ENCODE measurements around the gene RALGAPA1. TPM values are rescaled to one million over a fixed set of nuclear protein-coding genes. Genes with fewer than 3 reads are reported as not detected.

Gene RALGAPA1
- total and polyA plus RNA-seq, 9 of the 15 experiments (the other 6 are each of a cell fraction or from before 2014, with no cell fraction given) = 2.5 to 16.3 (median 6.2) TPM

GRCh38 chr14:35797796-35798195 lies 11.3 kb downstream of the RALGAPA1 start (continued):
- no peak for TF ChIP-seq CLOCK (CRISPR knock-in tag; IDR thresholded peaks at IDR 0.05; ENCODE audit: borderline replicate concordance)
- TF ChIP-seq ZNF583 (CRISPR knock-in tag; IDR thresholded peaks at IDR 0.05) = no peak
- TF ChIP-seq E2F8 (IDR thresholded peaks at IDR 0.05; ENCODE audit: low read depth, partially characterized antibody) = no peak
- TF ChIP-seq MCM5 (IDR thresholded peaks at IDR 0.05; ENCODE audit: low read depth) = no peak
- no peak for TF ChIP-seq ZFP36 (IDR thresholded peaks at IDR 0.05; ENCODE audit: low read depth, low read length, partially characterized antibody)

GRCh38 chr14:35789651-35790050 lies 19.4 kb downstream of the RALGAPA1 start:
- no peaks in the 10 kb centered on the region for H3K4me1 ChIP-seq (replicated peaks in 1 of 2; ENCODE audit: control insufficient read depth in 2 of 2, insufficient read depth in 2 of 2, low read length in 2 of 2)
- ChIA-PET CTCF (ENCODE audit: low intra/inter-chr PET ratio) (no interaction called here), POLR2A (no interaction called here)
- H3K79me2 ChIP-seq (ENCODE audit: control insufficient read depth, insufficient read depth, low read length) = no peaks in the 10 kb centered on the region
- H2AFZ ChIP-seq (ENCODE audit: low read depth, low read length) = no peak overlapping the region
- DNase-seq (ENCODE audit: extremely low read depth in 1 of 4, low spot score in 3 of 4) (no peak), ATAC-seq (no peak), FAIRE-seq (no peak)
- no peaks in the 10 kb centered on the region for H3K9me1 ChIP-seq (ENCODE audit: control insufficient read depth, insufficient read depth, low read length)
- no peak overlapping the region for H3K27ac ChIP-seq (ENCODE audit: extremely low read depth, low read depth, low read length)
- H3K27me3 ChIP-seq (ENCODE audit: control insufficient read depth in 2 of 2, insufficient read depth in 2 of 2, low read length in 2 of 2) = no peaks in the 10 kb centered on the region
- H3K4me3 ChIP-seq = no peak overlapping the region
- H3K9me3 ChIP-seq (replicated peaks; ENCODE audit: control insufficient read depth, insufficient read depth, low read depth, low read length) = no peaks in the 10 kb centered on the region
- no peaks in the 10 kb centered on the region for H4K20me1 ChIP-seq (replicated peaks; ENCODE audit: control insufficient read depth, insufficient read depth, low read length)
- no TSS peak for BruUV-seq (replicated peaks)
- whole genome bisulfite sequencing (ENCODE audit: insufficient coverage, low coverage, missing lambda C conversion rate) = 37% methylated on average over 3 of the region's 4 CpGs
- H3K9ac ChIP-seq (ENCODE audit: insufficient read depth in 1 of 2, low read depth in 2 of 2, low read length in 2 of 2) = no peak overlapping the region
- no peaks in the 10 kb centered on the region for H3K36me3 ChIP-seq (ENCODE audit: control insufficient read depth, insufficient read depth, low read length)
- intact Hi-C loops (cut with micrococcal nuclease) = no loop called here
- in situ Hi-C loops (cut with MboI) = no loop called here
- no peak overlapping the region for H3K4me2 ChIP-seq (ENCODE audit: insufficient read depth, low read length)
- TF ChIP-seq CAMTA2 (CRISPR knock-in tag; conservative IDR thresholded peaks at IDR 0.05) (no peak), IFI16 (CRISPR knock-in tag; IDR thresholded peaks at IDR 0.05) (no peak), ZFPM2 (CRISPR knock-in tag; IDR thresholded peaks at IDR 0.05) (no peak), BHLHE40 (IDR thresholded peaks at IDR 0.05; ENCODE audit: low read length) (no peak), MEF2D (tag; conservative IDR thresholded peaks at IDR 0.05; ENCODE audit: low read depth) (no peak), STAT5A (IDR thresholded peaks at IDR 0.05; ENCODE audit: borderline replicate concordance, low read length) (no peak), TRIM24 (IDR thresholded peaks at IDR 0.05) (no peak), NR3C1 (CRISPR knock-in tag; IDR thresholded peaks at IDR 0.05) (no peak), RCOR1 (IDR thresholded peaks at IDR 0.05; ENCODE audit: borderline replicate concordance in 1 of 2, low read depth in 2 of 2, low read length in 2 of 2) (no peak), KAT8 (IDR thresholded peaks at IDR 0.05; ENCODE audit: low read depth) (no peak), ZBTB8A (IDR thresholded peaks at IDR 0.05; ENCODE audit: partially characterized antibody) (no peak), EP400 (IDR thresholded peaks at IDR 0.05) (no peak), SRSF3 (IDR thresholded peaks at IDR 0.05; ENCODE audit: insufficient read depth, low read length) (no peak)

Measured in K562 (cell line).